Hepatocyte (in vitro differentiated cells): ENCODE data around the gene EML4. TPM values are rescaled to one million over a fixed set of nuclear protein-coding genes. Genes with fewer than 3 reads are reported as not detected.

Experiments used
- DNase-seq: peaks from one replicate; pipeline ENCODE4 v3.0.0-alpha.2; 2016; ENCODE audit warnings: low spot score
- H2AFZ ChIP-seq: fragments of 200-600 bp; sonication (generic); 2 replicates; pipeline ENCODE4 v1.6.0; 2016; ENCODE audit warnings: antibody characterized with exemption, mild to moderate bottlenecking
- H3K27ac ChIP-seq: fragments of 200-600 bp; sonication (generic); 2 replicates; pipeline ENCODE4 v1.5.1; 2016; ENCODE audit warnings: mild to moderate bottlenecking
- H3K27me3 ChIP-seq: fragments of 200-600 bp; sonication (generic); 2 replicates; pipeline ENCODE4 v1.6.1; 2016
- H3K36me3 ChIP-seq: fragments of 200-600 bp; sonication (generic); replicated peaks from 2 replicates; pipeline ENCODE4 v1.5.1; 2016; ENCODE audit warnings: low read depth; ENCODE audit not compliant: insufficient read depth
- H3K4me1 ChIP-seq: fragments of 200-600 bp; sonication (generic); 2 replicates; pipeline ENCODE4 v1.5.1; 2016; ENCODE audit warnings: mild to moderate bottlenecking, moderate library complexity; ENCODE audit not compliant: insufficient read depth
- H3K4me2 ChIP-seq: fragments of 200-600 bp; sonication (generic); 2 replicates; pipeline ENCODE4 v1.6.0; 2016
- H3K4me3 ChIP-seq: fragments of 200-600 bp; sonication (generic); 2 replicates; pipeline ENCODE4 v1.5.1; 2016; ENCODE audit warnings: mild to moderate bottlenecking
- H3K79me2 ChIP-seq: fragments of 200-600 bp; sonication (generic); 2 replicates; pipeline ENCODE4 v1.6.0; 2017; ENCODE audit warnings: mild to moderate bottlenecking
- H3K9me2 ChIP-seq: fragments of 200-600 bp; sonication (generic); replicated peaks from 2 replicates; pipeline ENCODE4 v1.6.0; 2017; ENCODE audit warnings: mild to moderate bottlenecking; ENCODE audit not compliant: insufficient read depth
- H3K9me3 ChIP-seq: fragments of 200-600 bp; sonication (generic); 2 replicates; pipeline ENCODE4 v1.5.1; 2016; ENCODE audit warnings: low read depth, mild to moderate bottlenecking
- H4K20me1 ChIP-seq: fragments of 200-600 bp; sonication (generic); 2 replicates; pipeline ENCODE4 v1.6.0; 2016; ENCODE audit warnings: mild to moderate bottlenecking; ENCODE audit not compliant: insufficient read depth, poor library complexity, severe bottlenecking
- EZH2 ChIP-seq: fragments of 200-600 bp; sonication (generic); IDR thresholded peaks from 2 replicates; pipeline ENCODE4 v1.6.1; 2016; ENCODE audit warnings: antibody characterized with exemption, mild to moderate bottlenecking, borderline replicate concordance
- EZH2phosphoT487 ChIP-seq: fragments of 200-600 bp; sonication (generic); IDR thresholded peaks from one replicate; pipeline ENCODE4 v1.6.1; 2018; ENCODE audit warnings: antibody characterized with exemption, mild to moderate bottlenecking, low read depth, moderate library complexity; ENCODE audit not compliant: unreplicated experiment, severe bottlenecking
- WGBS: methylation state at CpG from one replicate; pipeline ENCODE4 v1.1.6; 2016; ENCODE audit warnings: low lambda C conversion rate; ENCODE audit errors: missing lambda C conversion rate; 5-methylcytosine and 5-hydroxymethylcytosine counted together
- polyA plus RNA-seq: library from polyadenylated mRNA; unstranded; fragments of >200 nt; fragmentation: Nextera tagmentation; extraction: Ambion mirVana; gene quantifications from 2 replicates; pipeline ENCODE4 v1.2.1, GENCODE V29; 2016
- total RNA-seq: library from RNA; depleted of rRNA; stranded (reverse); fragments of >200 nt; gene quantifications from 2 replicates; pipeline ENCODE4 v1.2.3, GENCODE V29; 2014
- TF ChIP-seq, protein P1 (sequence below): fragments of 200-600 bp; sonication (generic); IDR thresholded peaks from 2 replicates; pipeline ENCODE4 v1.5.1; 2016; ENCODE audit warnings: antibody characterized with exemption, mild to moderate bottlenecking; ENCODE audit not compliant: poor library complexity

Gene EML4
- total and polyA plus RNA-seq, 2 experiments from 2014 or later: 49.9 to 86.8 TPM

DNA sequence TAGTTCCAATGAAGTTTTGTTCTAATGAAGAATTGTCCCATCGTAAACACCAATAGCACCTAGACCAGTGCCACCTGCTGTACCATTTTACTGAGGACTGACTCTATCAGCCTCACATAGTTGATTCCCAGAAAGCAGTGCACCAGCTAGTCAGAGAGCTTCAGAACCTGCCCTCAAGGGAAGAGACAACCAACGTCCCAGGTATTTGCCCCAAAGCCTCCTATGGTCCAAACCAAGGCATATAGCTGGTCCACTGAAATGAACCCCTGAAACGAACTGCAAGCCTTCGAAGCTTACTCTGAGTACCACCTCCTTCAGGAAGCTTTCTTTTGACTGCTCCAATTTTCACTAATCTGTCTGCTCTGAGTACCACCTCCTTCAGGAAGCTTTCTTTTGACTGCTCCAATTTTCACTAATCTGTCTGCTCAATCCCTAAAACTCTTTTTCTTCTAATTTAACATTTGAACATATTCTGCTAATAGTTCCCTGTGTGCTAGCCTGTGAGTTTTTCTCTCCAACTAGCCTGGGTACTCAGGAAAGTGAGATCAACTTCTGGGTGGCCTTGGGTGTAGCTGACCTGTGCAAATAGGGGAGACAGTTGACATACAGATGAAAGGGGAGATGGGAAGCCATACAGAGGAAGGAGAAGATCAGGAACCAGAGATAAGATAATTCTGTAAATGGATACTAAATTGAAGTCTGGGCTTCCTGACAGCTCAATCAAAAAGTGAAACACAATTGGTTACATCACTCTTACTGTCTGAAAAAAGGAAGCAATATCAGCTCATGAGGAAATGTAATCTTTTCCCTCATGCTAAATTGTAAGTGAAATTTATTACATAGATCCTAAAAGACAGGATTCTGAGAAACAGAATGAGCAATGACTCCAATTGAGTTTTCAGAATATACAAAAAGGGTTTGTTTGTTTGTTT is 33.5 kb upstream of the EML4 start:
- no peak overlapping the region for H3K4me2 ChIP-seq
- DNase-seq: no peak
- WGBS: 72% methylated on average over 4 of the region's 4 CpGs
- TF ChIP-seq EZH2phosphoT487: no peak
- TF ChIP-seq EZH2: no peak
- TF ChIP-seq, protein P1, sequence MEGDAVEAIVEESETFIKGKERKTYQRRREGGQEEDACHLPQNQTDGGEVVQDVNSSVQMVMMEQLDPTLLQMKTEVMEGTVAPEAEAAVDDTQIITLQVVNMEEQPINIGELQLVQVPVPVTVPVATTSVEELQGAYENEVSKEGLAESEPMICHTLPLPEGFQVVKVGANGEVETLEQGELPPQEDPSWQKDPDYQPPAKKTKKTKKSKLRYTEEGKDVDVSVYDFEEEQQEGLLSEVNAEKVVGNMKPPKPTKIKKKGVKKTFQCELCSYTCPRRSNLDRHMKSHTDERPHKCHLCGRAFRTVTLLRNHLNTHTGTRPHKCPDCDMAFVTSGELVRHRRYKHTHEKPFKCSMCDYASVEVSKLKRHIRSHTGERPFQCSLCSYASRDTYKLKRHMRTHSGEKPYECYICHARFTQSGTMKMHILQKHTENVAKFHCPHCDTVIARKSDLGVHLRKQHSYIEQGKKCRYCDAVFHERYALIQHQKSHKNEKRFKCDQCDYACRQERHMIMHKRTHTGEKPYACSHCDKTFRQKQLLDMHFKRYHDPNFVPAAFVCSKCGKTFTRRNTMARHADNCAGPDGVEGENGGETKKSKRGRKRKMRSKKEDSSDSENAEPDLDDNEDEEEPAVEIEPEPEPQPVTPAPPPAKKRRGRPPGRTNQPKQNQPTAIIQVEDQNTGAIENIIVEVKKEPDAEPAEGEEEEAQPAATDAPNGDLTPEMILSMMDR: no peak
- no peaks in the 10 kb centered on the region for H3K27me3 ChIP-seq
- H3K9me2 ChIP-seq: no peaks in the 10 kb centered on the region
- peaks cover 31% of the 10 kb centered on the region for H3K4me1 ChIP-seq
- no peaks in the 10 kb centered on the region for H3K79me2 ChIP-seq
- no peak overlapping the region for H3K27ac ChIP-seq
- no peaks in the 10 kb centered on the region for H3K9me3 ChIP-seq
- no peaks in the 10 kb centered on the region for H4K20me1 ChIP-seq
- no peak overlapping the region for H2AFZ ChIP-seq
- no peak overlapping the region for H3K4me3 ChIP-seq
- H3K36me3 ChIP-seq: no peaks in the 10 kb centered on the region

DNA sequence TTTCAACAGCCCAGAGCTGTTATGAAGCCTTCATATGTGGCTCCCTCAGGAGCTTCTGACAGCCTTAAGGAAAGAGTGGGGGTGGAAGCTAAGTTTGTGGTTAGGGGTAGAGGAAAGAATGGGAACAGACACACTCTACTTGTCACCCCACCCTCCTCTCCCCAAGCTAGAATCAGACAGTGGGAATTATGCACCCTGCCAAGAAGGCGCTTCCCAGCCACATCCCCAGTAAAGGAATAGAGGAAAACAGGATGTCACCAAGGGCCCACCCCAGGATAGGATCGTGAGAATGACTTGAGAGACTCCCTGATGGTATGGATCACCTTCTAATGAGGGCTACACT is 32.4 kb upstream of the EML4 start:
- Histone ChIP-seq H4K20me1 (no peaks in the 10 kb centered on the region), H3K36me3 (no peaks in the 10 kb centered on the region), H3K27ac (peak overlapping the region; percentile 38), H3K4me3 (no peak overlapping the region), H3K4me2 (no peak overlapping the region), H3K9me3 (no peaks in the 10 kb centered on the region), H3K4me1 (peaks cover 38% of the 10 kb centered on the region), H3K79me2 (no peaks in the 10 kb centered on the region), H2AFZ (no peak overlapping the region), H3K9me2 (no peaks in the 10 kb centered on the region), H3K27me3 (no peaks in the 10 kb centered on the region)
- DNase-seq: no peak
- TF ChIP-seq EZH2phosphoT487 (no peak), EZH2 (no peak)
- TF ChIP-seq, protein P1: no peak
- WGBS: 77% methylated on average over 2 of the region's 2 CpGs

DNA sequence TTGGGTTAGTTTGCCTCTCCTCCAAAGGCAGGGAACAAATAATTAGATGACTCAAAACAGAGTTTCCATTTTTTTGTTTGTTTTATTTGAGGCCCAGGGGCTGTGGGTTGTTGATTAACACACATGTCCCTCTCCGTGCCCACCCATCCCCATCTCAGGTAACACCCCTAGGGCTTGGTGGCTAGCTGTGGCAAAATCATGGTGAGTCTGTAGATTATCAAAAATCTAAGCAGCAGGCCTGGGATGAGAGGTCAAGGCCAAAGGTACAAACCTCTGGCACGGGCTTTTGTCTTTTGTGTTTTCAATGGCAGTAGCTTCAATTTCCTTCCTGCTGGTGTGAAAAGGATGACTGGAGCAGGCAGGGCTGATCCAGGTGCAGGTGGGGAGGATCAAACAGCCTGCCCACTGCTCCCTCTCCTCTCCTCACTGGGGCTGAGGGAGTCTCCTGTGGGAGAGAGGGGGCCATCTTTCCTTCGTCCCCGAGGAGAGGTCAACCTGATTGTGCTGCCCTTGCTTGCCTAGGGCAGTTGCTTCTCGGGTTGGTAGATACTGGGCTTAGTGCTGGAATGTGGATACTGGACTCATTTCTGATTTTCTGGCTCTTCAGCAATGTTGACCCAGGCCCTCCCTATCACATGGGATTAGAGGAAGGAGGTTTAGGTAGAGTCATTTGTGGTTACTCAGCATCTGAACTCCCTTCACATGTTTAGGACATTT is 31.9 kb upstream of the EML4 start:
- peaks cover 35% of the 10 kb centered on the region for H3K4me1 ChIP-seq
- H3K27me3 ChIP-seq: no peaks in the 10 kb centered on the region
- no peak for DNase-seq
- H3K4me2 ChIP-seq: no peak overlapping the region
- no peaks in the 10 kb centered on the region for H3K36me3 ChIP-seq
- WGBS: 52% methylated on average over 5 of the region's 5 CpGs
- H2AFZ ChIP-seq: no peak overlapping the region
- H3K79me2 ChIP-seq: no peaks in the 10 kb centered on the region
- no peak for TF ChIP-seq EZH2phosphoT487
- TF ChIP-seq, protein P1: no peak
- TF ChIP-seq EZH2: no peak
- no peak overlapping the region for H3K4me3 ChIP-seq
- no peaks in the 10 kb centered on the region for H3K9me2 ChIP-seq
- peak overlapping the region; percentile 38 for H3K27ac ChIP-seq
- H4K20me1 ChIP-seq: no peaks in the 10 kb centered on the region
- no peaks in the 10 kb centered on the region for H3K9me3 ChIP-seq
